Uterus (tissue), 4 donors: ENCODE measurements around the gene PRDM9. TPM values are rescaled to one million over a fixed set of nuclear protein-coding genes. Genes with fewer than 3 reads are reported as not detected.
"Not testable (repeated sequence)": the region's sequence is repeated elsewhere in the genome, so short reads cannot be mapped to it uniquely, and the experiment has no call there.

Experiments
- DNase-seq, 2 donors: peaks; one replicate each; pipeline ENCODE4 v3.0.0-alpha.2; 2019 to 2020
- H3K27ac ChIP-seq, 2 donors: fragments of 200-600 bp; sonication (generic); 1 replicate in 1 of 2; 2 replicates in 1 of 2; pipeline ENCODE4 v1.5.1; 2016 to 2018
- H3K27me3 ChIP-seq, 2 donors: fragments of 200-600 bp; sonication (generic); one replicate each; pipeline ENCODE4 v1.5.1; 2018 to 2019; ENCODE audit warnings: control low read depth in 1 of 2
- H3K36me3 ChIP-seq, 2 donors: fragments of 200-600 bp; sonication (generic); one replicate each; pipeline ENCODE4 v1.5.1; 2019; ENCODE audit warnings: control low read depth in 1 of 2
- H3K4me1 ChIP-seq, 2 donors: fragments of 200-600 bp; sonication (generic); one replicate each; pipeline ENCODE4 v1.5.1; 2018 to 2019; ENCODE audit warnings: control low read depth in 1 of 2
- H3K4me3 ChIP-seq, 2 donors: fragments of 200-600 bp; sonication (generic); 1 replicate in 1 of 2; 2 replicates in 1 of 2; pipeline ENCODE4 v1.5.1; 2018 to 2019; ENCODE audit warnings: mild to moderate bottlenecking in 1 of 2
- H3K9me3 ChIP-seq, 2 donors: fragments of 200-600 bp; sonication (generic); one replicate each; pipeline ENCODE4 v1.5.1; 2019; ENCODE audit warnings: control low read depth in 1 of 2
- POLR2A ChIP-seq, 2 donors: fragments of 450-650 bp; IDR thresholded peaks; one replicate each; pipeline ENCODE4 v1.6.1; 2016; ENCODE audit warnings: antibody characterized with exemption in 2 of 2, mild to moderate bottlenecking in 1 of 2, moderate library complexity in 1 of 2
- intact Hi-C: fragments of 100-400 bp; cut with DNase I; formaldehyde crosslinking; loops from one replicate; pipeline ENCODE4 v1.15.1; 2023; ENCODE audit warnings: low total_unique reads
- total RNA-seq, 4 donors: library from RNA; depleted of rRNA in 3 of 4; stranded (reverse); fragments of >200 nt in 3 of 4; gene quantifications; one replicate each; pipeline versions ENCODE4 v1.1.0 to v1.2.4, GENCODE V29; 2014 to 2023
- TF ChIP-seq, protein P1 (sequence below), 4 experiments: fragments of 200-600 bp in 2 of 4; fragments of 450-650 bp in 2 of 4; sonication (generic) in 2 of 4; IDR thresholded peaks; one replicate each; pipeline ENCODE4 v1.5.1; 2016 to 2019; ENCODE audit warnings: antibody characterized with exemption in 4 of 4, mild to moderate bottlenecking in 2 of 4, moderate library complexity in 1 of 4
- donor health status: DM: yes; HTN: yes; CAD: no.

Gene PRDM9
- total RNA-seq, 4 donors from 2014 or later: 0.14 TPM; not detected in 3

DNA sequence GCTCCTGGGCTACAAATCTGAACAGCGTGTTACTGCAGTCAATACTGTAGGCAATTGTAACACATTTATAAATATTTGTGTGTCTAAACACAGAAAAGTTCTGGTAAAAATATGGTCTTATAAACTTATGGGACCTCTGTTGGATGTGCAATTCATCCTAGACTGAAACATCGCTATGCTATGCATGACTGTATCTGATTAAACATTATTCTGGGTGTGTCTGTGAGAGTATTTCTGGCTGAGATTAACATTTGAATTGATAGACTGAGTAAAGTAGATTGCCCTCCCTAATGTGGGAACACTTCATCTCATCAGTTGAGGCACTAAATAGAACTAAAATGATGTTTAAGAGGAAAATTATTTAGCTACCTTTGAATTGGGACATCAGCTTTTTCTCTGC, 24.3 kb upstream of the PRDM9 start:
- DNase-seq: no peak
- TF ChIP-seq, protein P1, sequence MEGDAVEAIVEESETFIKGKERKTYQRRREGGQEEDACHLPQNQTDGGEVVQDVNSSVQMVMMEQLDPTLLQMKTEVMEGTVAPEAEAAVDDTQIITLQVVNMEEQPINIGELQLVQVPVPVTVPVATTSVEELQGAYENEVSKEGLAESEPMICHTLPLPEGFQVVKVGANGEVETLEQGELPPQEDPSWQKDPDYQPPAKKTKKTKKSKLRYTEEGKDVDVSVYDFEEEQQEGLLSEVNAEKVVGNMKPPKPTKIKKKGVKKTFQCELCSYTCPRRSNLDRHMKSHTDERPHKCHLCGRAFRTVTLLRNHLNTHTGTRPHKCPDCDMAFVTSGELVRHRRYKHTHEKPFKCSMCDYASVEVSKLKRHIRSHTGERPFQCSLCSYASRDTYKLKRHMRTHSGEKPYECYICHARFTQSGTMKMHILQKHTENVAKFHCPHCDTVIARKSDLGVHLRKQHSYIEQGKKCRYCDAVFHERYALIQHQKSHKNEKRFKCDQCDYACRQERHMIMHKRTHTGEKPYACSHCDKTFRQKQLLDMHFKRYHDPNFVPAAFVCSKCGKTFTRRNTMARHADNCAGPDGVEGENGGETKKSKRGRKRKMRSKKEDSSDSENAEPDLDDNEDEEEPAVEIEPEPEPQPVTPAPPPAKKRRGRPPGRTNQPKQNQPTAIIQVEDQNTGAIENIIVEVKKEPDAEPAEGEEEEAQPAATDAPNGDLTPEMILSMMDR (IDR thresholded peaks at IDR 0.05): no peak
- TF ChIP-seq POLR2A (IDR thresholded peaks at IDR 0.05): no peak
- Histone ChIP-seq H3K4me3 (no peak overlapping the region), H3K27me3 (no peaks in the 10 kb centered on the region), H3K27ac (no peak overlapping the region), H3K9me3 (no peaks in the 10 kb centered on the region), H3K4me1 (no peaks in the 10 kb centered on the region), H3K36me3 (no peaks in the 10 kb centered on the region)
- intact Hi-C loops: no loop called here

DNA sequence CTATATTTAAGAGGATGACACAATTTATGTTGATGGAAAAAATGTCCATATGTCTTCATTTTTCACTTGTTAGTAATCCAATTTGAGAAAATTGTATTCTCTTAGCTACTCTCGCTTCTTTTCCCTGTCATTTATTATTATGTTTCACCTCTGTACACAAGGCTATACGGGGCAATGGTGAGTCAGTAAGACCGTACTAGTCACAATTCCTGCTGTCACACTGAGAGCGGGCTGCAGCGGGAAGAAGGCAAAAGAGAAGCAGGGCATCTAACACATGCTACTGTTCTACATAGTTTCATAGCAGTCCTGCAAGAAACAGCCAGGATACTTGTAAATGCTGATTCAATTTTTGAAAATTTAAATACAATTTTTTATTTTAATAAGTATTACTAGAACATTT, 23.3 kb upstream of the PRDM9 start:
- no peak for TF ChIP-seq POLR2A (IDR thresholded peaks at IDR 0.05)
- TF ChIP-seq, protein P1 (IDR thresholded peaks at IDR 0.05): no peak
- no peak for DNase-seq
- Histone ChIP-seq H3K27me3 (no peaks in the 10 kb centered on the region), H3K36me3 (no peaks in the 10 kb centered on the region), H3K9me3 (no peaks in the 10 kb centered on the region), H3K4me3 (no peak overlapping the region), H3K4me1 (no peaks in the 10 kb centered on the region), H3K27ac (no peak overlapping the region)
- intact Hi-C loops: no loop called here

DNA sequence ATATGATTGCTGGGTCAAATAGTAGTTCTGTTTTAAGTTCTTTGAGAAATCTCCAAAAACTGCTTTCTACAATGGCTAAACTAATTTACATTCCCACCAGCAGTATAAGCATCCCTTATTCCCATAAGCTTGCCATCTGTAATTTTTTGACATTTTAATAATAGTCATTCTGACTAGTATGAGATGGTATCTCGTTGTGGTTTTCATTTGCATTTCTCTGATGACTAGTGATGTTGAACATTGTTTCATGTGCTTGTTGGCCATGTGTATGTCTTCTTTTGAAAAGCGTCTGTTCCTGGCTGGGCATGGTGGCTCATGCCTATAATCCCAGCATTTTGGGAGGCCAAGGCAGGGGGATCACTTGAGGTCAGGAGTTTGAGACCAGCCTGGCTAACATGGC, 21.2 kb upstream of the PRDM9 start:
- DNase-seq, H3K36me3 ChIP-seq, H3K4me3 ChIP-seq, H3K9me3 ChIP-seq, intact Hi-C loops, H3K27ac ChIP-seq, H3K4me1 ChIP-seq, H3K27me3 ChIP-seq: not testable (repeated sequence)

DNA sequence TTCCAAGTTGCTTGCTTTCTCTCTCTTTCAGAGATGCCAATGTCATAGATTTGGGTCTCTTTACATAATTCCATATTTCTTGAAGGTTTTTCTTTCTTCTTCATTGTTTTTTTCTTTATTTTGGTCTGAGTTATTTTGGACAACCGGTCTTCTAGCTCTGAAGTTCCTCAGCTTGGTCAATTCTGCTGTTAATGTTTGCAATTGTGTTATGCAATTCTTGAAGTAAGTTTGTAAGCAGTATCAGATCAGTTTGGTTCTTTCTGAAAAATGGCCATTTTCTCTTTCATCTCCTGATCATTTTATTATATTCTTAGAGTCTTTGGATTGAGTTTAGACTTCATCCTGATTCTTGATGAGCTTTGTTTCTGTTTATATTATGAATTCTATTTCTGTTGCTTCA, 16.4 kb upstream of the PRDM9 start:
- Histone ChIP-seq H3K36me3 (no peaks in the 10 kb centered on the region), H3K4me3 (no peak overlapping the region), H3K4me1 (no peaks in the 10 kb centered on the region), H3K27ac (no peak overlapping the region), H3K9me3 (no peaks in the 10 kb centered on the region), H3K27me3 (no peaks in the 10 kb centered on the region)
- intact Hi-C loops: no loop called here
- no peak for DNase-seq
- TF ChIP-seq, protein P1 (IDR thresholded peaks at IDR 0.05): no peak
- no peak for TF ChIP-seq POLR2A (IDR thresholded peaks at IDR 0.05)

DNA sequence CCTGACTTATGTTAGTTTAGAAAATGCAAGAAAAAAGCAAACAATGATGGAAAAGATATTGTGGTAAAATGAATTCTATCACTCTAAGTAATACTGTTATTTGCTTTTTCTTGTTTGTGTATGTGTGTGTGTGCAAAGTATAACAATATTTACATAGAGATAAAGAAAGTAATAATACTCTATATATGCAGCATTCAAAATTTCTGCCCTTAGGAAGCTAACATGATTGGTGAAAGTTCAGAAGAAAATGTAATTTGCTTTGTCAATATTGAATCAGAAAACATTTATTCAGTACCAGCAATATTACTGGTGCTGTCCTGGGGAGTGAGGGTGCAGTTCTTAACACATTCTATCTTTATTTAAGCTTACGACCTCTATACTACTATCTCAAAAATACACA, 12.9 kb upstream of the PRDM9 start:
- no peak overlapping the region for H3K4me3 ChIP-seq
- intact Hi-C loops: no loop called here
- no peaks in the 10 kb centered on the region for H3K27me3 ChIP-seq
- TF ChIP-seq, protein P1 (IDR thresholded peaks at IDR 0.05): no peak
- no peak for TF ChIP-seq POLR2A (IDR thresholded peaks at IDR 0.05)
- no peaks in the 10 kb centered on the region for H3K9me3 ChIP-seq
- H3K27ac ChIP-seq: no peak overlapping the region
- H3K4me1 ChIP-seq: no peaks in the 10 kb centered on the region
- H3K36me3 ChIP-seq: no peaks in the 10 kb centered on the region
- DNase-seq: no peak

DNA sequence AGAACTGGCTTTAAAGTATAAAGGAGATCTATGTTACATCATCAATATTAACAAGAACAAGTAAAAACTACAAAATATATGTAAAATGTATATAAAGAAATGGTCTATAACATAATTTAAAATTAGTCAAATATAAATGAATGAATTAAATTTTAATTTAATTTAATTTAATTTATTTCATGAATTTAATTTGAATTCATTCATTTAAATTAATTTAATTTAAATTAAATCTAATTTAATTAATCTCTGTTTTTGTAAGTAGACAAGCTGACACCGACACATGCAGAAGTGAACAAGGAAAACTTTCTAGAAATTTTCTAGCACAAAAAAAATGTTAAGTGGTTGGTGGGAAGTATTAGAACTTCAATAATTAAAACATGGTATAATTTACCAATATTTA, 10.8 kb upstream of the PRDM9 start:
- no peaks in the 10 kb centered on the region for H3K27me3 ChIP-seq
- no peak overlapping the region for H3K27ac ChIP-seq
- no peaks in the 10 kb centered on the region for H3K36me3 ChIP-seq
- intact Hi-C loops: no loop called here
- H3K4me3 ChIP-seq: no peak overlapping the region
- DNase-seq: no peak
- no peak for TF ChIP-seq POLR2A (IDR thresholded peaks at IDR 0.05)
- TF ChIP-seq, protein P1 (IDR thresholded peaks at IDR 0.05): no peak
- no peaks in the 10 kb centered on the region for H3K4me1 ChIP-seq
- H3K9me3 ChIP-seq: no peaks in the 10 kb centered on the region
